Cardiac fibroblast (primary cell): Measurements from ENCODE around the gene TEX54.
A peak's percentile ranks its signal among the peaks of the same experiment; 100 is the strongest.
"Not testable (repeated sequence)": the region's sequence is repeated elsewhere in the genome, so short reads cannot be mapped to it uniquely, and the experiment has no call there.

Experiments
- DNase-seq, 2 donors: peaks; one replicate each; pipeline versions ENCODE4 v3.0.0 to v3.0.0-alpha.2; 2010; ENCODE audit warnings: low read depth in 2 of 2
- H3K4me3 ChIP-seq, 2 donors: replicated peaks in 1 of 2; 1 replicate in 1 of 2; 2 replicates in 1 of 2; pipeline ENCODE4 v1.5.1; 2011; ENCODE audit warnings: low read depth in 2 of 2, low read length in 2 of 2, mild to moderate bottlenecking in 2 of 2, moderate library complexity in 1 of 2
- TF ChIP-seq, protein P1 (sequence below): IDR thresholded peaks from one replicate; pipeline ENCODE4 v1.5.1; 2011; ENCODE audit warnings: low read depth, mild to moderate bottlenecking, low read length, inconsistent platforms

Gene TEX54

DNA sequence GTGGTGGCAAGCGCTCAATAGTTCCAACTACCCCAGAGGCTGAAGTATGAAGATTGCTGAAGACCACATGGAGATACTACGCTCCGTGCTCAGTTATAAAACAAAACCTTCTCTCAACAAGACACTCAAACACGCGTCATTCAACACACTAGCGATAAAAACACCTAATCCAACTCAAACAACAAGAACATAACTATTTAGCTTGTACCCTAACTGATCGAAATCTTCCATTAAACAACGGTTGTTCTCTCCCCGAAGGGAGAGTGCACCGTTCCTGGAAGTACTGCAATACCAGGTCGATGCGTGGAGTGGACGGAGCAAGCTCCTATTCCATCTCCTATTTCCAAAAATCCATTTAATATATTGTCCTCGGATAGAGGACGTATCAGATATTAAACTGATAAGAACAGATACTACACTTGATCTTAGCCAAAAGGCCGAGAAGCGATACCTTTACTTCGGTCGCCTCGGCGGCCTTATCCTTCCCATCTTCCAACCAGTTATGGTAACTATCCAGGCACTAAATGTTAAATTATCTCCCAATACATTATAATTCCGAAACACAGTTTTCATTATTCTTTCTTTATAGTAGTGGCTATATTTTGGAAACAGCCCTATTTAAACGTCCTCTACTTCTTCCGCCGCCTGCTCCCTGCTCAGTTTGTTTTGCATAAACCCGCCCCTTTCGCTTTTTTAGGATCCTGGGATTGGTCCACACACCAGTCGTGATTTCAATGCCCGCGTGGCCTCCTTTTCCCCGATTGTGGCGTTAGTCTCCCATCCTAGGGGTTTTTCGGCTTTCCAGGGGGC is 8.9 kb upstream of the TEX54 start:
- H3K4me3 ChIP-seq: peak overlapping the region; percentile 26 to 29
- TF ChIP-seq, protein P1, sequence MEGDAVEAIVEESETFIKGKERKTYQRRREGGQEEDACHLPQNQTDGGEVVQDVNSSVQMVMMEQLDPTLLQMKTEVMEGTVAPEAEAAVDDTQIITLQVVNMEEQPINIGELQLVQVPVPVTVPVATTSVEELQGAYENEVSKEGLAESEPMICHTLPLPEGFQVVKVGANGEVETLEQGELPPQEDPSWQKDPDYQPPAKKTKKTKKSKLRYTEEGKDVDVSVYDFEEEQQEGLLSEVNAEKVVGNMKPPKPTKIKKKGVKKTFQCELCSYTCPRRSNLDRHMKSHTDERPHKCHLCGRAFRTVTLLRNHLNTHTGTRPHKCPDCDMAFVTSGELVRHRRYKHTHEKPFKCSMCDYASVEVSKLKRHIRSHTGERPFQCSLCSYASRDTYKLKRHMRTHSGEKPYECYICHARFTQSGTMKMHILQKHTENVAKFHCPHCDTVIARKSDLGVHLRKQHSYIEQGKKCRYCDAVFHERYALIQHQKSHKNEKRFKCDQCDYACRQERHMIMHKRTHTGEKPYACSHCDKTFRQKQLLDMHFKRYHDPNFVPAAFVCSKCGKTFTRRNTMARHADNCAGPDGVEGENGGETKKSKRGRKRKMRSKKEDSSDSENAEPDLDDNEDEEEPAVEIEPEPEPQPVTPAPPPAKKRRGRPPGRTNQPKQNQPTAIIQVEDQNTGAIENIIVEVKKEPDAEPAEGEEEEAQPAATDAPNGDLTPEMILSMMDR: no peak
- peak; percentile 99 to 100 for DNase-seq

DNA sequence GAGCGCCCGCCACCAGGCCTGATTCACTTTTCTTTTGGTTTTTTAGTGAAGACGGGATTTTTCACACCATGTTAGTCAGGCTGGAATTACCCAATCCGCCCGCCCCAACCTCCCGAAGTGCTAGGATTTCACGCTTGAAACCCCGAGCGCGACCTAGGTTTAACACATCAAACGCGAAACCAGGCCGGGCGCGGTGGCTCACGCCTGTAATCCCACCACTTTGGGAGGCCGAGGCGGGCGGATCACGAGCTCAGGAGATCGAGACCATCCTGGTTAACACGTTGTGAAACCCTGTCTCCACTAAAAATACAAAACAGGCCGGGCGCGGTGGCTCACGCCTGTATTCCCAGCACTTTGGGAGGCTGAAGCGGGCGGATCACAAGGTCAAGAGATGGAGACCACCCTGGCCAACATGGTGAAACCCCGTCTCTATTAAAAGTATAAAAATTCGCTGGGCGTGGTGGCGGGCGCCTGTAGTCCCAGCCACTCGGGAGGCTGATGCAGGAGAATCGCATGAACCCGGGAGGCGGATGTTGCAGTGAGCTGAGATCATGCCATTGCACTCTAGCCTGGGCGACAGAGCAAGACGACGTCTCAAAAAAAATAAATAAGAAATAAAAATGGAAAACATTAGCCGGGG is 8.2 kb upstream of the TEX54 start:
- peak; percentile 79 to 88 for DNase-seq
- peak overlapping the region; percentile 97 to 99 for H3K4me3 ChIP-seq

DNA sequence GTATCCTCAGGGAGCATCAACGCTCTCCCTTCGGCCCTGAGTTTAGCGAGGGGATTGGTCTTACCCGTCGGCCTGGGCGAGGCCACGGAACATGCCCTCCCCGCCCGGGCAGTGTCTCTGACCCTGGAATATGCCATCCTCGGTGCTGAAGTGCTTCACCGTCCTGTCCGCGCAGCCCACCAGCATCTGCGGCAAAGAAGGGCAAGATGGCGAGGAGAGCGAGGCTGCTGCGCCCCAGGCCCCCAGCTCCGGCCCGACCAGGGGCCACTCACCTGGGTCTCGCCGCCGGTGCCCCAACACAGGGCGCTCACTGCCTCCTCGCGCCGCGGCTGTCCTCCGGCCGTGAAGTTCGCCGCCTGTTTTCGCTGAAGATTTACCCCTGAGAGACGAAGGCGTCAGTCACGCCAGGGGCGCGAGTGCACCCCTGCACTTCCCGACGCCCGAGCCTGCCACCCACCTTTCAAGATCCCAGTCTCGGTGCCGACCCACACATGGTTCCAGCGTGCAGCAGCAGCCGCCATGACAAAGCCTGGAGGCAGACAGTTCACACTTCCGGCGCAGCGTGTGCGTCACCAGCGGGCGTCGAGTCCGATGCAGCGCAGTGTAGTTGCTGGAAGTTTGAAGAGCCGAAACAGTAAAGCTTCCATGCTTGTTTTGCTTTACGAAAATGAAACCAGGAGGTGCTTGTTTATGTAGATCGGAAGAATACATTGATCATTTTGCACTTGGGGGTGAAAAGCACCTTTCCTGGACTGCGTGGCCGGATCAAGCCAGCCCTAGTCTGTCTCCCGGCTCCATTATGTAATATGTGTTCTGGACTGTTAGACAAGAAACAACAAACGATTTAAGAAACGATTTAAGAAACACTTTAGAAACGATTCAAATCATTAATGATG is 6.7 kb upstream of the TEX54 start, which contains the start of gene WDR74:
Gene WDR74 (minus strand): TSS at position 541 of the 896 bp plus-strand sequence. CDS start 20 bp downstream, at position 521.
- TF ChIP-seq, protein P1: no peak
- peak; percentile 93 for DNase-seq
- peak within 1 kb of the TSS; percentile 97 to 99 for H3K4me3 ChIP-seq

DNA sequence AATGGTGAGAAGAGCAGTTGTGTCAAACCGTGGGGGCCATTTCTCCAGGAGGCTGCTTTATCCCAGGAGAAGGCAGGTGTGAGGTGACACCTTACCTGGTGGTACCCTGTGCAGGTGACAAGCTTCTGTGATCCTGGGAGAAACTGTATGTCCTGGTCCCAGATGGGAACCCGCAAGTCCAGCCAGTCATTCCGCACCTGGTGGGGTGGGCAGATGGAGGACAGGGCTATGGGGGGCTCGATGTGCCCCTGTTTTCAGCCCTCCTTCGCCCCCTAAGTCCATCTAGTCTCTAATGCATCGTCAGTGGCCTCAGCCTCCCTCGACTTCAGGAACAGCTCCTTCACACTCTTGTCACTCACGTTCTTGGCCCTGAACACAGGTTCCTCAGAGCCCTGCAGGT is 2.7 kb upstream of the TEX54 start:
- DNase-seq: no peak
- TF ChIP-seq, protein P1: no peak
- H3K4me3 ChIP-seq: no peak overlapping the region

DNA sequence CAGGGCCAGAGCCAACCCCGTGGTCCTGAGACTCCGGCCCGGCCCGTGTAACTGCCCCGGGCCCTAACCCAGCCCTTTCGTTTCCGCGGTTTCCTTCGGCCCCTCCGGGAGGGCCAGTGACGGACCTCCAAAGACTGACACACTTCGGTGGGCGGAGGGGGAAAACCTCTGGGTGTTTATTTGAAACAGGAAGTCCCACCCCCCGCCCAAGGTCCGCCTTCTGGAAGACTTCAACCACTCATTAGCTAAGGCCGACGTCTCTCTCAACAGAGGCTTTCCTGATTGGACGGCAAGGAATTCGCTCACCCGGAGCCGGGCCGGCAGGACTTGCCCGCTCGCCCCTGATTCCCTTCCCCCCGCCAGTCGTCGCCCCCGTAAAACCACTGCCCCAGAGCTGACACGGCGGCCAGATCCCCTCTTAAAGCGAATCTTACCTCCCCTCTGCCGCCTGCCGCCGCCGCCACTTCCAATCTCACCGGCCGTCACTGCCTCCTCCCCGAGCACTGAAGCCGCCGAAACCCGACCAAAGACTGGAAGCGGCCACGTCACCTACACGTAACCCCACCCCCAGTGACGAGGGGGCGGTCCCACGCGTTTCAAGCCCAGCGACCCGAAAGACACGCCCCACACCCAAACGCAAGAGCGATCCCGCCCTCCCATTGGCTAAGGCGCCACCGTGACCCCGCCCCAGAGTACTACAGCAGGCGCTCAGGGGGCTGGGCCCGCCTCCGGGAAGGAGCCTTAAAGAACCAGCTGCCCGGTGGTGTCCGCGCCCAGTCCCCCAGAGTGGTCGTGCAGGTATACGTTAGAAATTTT is 913 bp downstream of the TEX54 start, which contains the start of gene STX5:
Gene STX5 (minus strand): TSS at position 532 of the 816 bp plus-strand sequence. CDS start 808 bp downstream, outside the sequence.
- TF ChIP-seq, protein P1: no peak
- peak within 1 kb of the TSS; percentile 85 to 90 for H3K4me3 ChIP-seq
- peak; percentile 99 for DNase-seq

DNA sequence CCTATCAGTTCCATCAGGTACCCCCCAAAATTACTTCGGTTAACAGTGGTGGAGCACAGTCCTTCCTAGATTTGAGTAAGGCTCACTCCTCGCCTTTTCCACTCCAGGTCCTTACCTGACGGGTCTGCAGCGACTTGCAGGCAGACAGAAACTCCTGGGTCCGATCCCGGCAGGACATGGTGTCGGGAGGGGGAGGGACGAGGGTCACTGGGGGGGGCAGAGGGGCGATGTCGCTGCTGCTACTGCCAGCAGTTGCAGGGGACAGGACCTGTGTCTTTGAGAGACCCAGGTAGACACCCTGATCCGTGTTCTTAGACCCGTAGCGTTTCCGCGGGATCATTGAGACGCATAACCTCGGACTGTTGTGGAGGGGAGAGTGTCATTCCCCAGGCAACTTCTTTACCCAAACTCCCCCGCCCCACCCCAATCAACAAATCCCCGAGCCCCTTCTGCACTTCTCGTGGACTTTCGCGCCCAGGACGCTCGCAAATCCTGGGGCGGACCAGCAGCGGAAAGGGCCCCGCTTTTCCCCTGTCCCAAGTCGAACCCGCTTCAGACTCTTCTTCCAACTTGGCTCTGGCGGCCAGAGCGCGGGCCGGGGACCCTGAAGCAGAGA is 1.6 kb downstream of the TEX54 start:
- TF ChIP-seq, protein P1: no peak
- H3K4me3 ChIP-seq: peak overlapping the region; percentile 85 to 90
- no peak for DNase-seq

DNA sequence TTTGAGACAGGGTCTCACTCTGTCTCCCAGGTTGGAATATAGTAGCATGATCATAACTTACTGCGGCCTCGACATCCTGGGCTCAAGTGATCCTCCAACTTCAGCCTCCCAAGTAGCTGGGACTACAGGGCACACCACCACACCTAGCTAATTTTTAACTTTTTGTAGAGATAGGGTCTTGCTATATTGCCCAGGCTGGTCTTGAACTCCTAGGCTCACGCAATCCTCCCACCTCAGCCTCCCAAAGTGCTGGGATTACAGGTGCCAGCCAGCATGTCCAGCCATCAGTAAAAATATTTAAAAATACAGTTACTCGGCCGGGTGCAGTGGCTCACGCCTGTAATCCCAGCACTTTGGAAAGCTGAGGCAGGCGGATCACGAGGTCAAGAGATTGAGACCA is 4.5 kb downstream of the TEX54 start:
- H3K4me3 ChIP-seq, DNase-seq: not testable (repeated sequence)
